MCF 10A (cell line): Measurements from ENCODE around the gene COG5. TPM values are rescaled to one million over a fixed set of nuclear protein-coding genes. Genes with fewer than 3 reads are reported as not detected.
A peak's percentile ranks its signal among the peaks of the same experiment; 100 is the strongest.

Experiments used
- BruUV-seq: library from RNA; stranded (reverse); fragments of 400-500 nt; replicated peaks from 2 replicates; lab custom pipeline; 2021; lab: Mats Ljungman, UMichigan
- CTCF ChIA-PET: fragments of 300-600 bp; sonication (Branson Sonifier 250); formaldehyde crosslinking; extraction: SDS; loops from one replicate; lab custom pipeline; 2021; ENCODE audit warnings: antibody characterized with exemption, inconsistent platforms; lab: Yijun Ruan, JAX
- POLR2A ChIA-PET: fragments of 300-600, 350-650 bp; sonication (Branson Sonifier 250); formaldehyde crosslinking; extraction: SDS; loops from one replicate; lab custom pipeline; 2020; ENCODE audit warnings: antibody characterized with exemption, inconsistent platforms; lab: Yijun Ruan, JAX
- DNase-seq: peaks from one replicate; pipeline ENCODE4 v3.0.0-alpha.2; 2018; ENCODE audit not compliant: unreplicated experiment
- H3K27ac Mint-ChIP-seq: one replicate; pipeline ENCODE4 v1.8.0; 2022; ENCODE audit warnings: mild to moderate bottlenecking, low read depth, mixed read lengths; ENCODE audit not compliant: unreplicated experiment
- H3K27me3 Mint-ChIP-seq: one replicate; pipeline ENCODE4 v1.8.0; 2022; ENCODE audit warnings: mixed read lengths; ENCODE audit not compliant: insufficient read depth, unreplicated experiment
- H3K36me3 Mint-ChIP-seq: one replicate; pipeline ENCODE4 v1.8.0; 2022; ENCODE audit warnings: mild to moderate bottlenecking, moderate library complexity, mixed read lengths; ENCODE audit not compliant: insufficient read depth, unreplicated experiment
- H3K4me1 Mint-ChIP-seq: one replicate; pipeline ENCODE4 v1.8.0; 2022; ENCODE audit warnings: mixed read lengths; ENCODE audit not compliant: insufficient read depth, unreplicated experiment
- H3K4me3 Mint-ChIP-seq: one replicate; pipeline ENCODE4 v1.8.0; 2022; ENCODE audit warnings: mild to moderate bottlenecking, moderate library complexity, mixed read lengths; ENCODE audit not compliant: unreplicated experiment
- H3K9me3 Mint-ChIP-seq: one replicate; pipeline ENCODE4 v1.8.0; 2022; ENCODE audit warnings: mixed read lengths; ENCODE audit not compliant: unreplicated experiment
- CTCF ChIP-seq: fragments of 200-600 bp; IDR thresholded peaks from one replicate; pipeline ENCODE4 v1.8.0; 2022; ENCODE audit warnings: antibody characterized with exemption, mild to moderate bottlenecking; ENCODE audit not compliant: unreplicated experiment
- intact Hi-C: fragments of 100-400 bp; cut with micrococcal nuclease; formaldehyde crosslinking; loops from 2 replicates; pipeline ENCODE4 v1.14.1; 2022
- total RNA-seq: library from RNA; stranded (reverse); gene quantifications from 2 replicates; pipeline ENCODE4 v1.2.3, GENCODE V29; 2022

COG5 gene
- total RNA-seq, 1 experiment from 2014 or later = 40.3 TPM

GRCh38 chr7:107327986-107328569, 235.6 kb downstream of the COG5 start:
- no peaks in the 10 kb centered on the region for H3K9me3 Mint-ChIP-seq
- POLR2A ChIA-PET = interaction anchor here (0.7 kb wide), 1 partner anchor 12 kb away, joined by 3 read pairs; no protein-coding TSS in a partner anchor

GRCh38 chr7:107326061-107326460, 237.7 kb downstream of the COG5 start:
- no peaks in the 10 kb centered on the region for H3K9me3 Mint-ChIP-seq
- H3K4me3 Mint-ChIP-seq = no peak overlapping the region
- intact Hi-C loops = no loop called here
- no peaks in the 10 kb centered on the region for H3K27me3 Mint-ChIP-seq
- peaks cover 14% of the 10 kb centered on the region for H3K4me1 Mint-ChIP-seq
- TF ChIP-seq CTCF = no peak
- peaks cover 9% of the 10 kb centered on the region for H3K36me3 Mint-ChIP-seq
- no peak overlapping the region for H3K27ac Mint-ChIP-seq
- BruUV-seq = no TSS peak
- POLR2A ChIA-PET = no interaction called here
- no peak for DNase-seq
- CTCF ChIA-PET = no interaction called here

More at GRCh38 chr7:107327986-107328569, 235.6 kb downstream of the COG5 start:
- H3K27me3 Mint-ChIP-seq = no peaks in the 10 kb centered on the region
- TF ChIP-seq CTCF = no peak
- intact Hi-C loops = no loop called here
- H3K4me3 Mint-ChIP-seq = no peak overlapping the region
- H3K4me1 Mint-ChIP-seq = peaks cover 14% of the 10 kb centered on the region
- no peak overlapping the region for H3K27ac Mint-ChIP-seq
- H3K36me3 Mint-ChIP-seq = peaks cover 2% of the 10 kb centered on the region
- peak; percentile 40 for DNase-seq
- CTCF ChIA-PET = no interaction called here
- no TSS peak for BruUV-seq

GRCh38 chr7:107322015-107322414, 241.7 kb downstream of the COG5 start:
- Mint-ChIP-seq H3K36me3 (peaks cover 9% of the 10 kb centered on the region), H3K27me3 (no peaks in the 10 kb centered on the region), H3K4me3 (no peak overlapping the region), H3K9me3 (no peaks in the 10 kb centered on the region), H3K4me1 (no peaks in the 10 kb centered on the region), H3K27ac (no peak overlapping the region)
- TF ChIP-seq CTCF = no peak
- DNase-seq = no peak
- intact Hi-C loops = no loop called here
- CTCF ChIA-PET = interaction anchor here (0.6 kb wide), 1 partner anchor 134 kb away, joined by 4 read pairs; no protein-coding TSS in a partner anchor
- BruUV-seq = no TSS peak
- POLR2A ChIA-PET = no interaction called here

GRCh38 chr7:107321611-107322010, 242.1 kb downstream of the COG5 start:
- BruUV-seq = no TSS peak
- peaks cover 9% of the 10 kb centered on the region for H3K36me3 Mint-ChIP-seq
- ChIA-PET CTCF (interaction anchor here (0.6 kb wide), 1 partner anchor 134 kb away, joined by 4 read pairs; no protein-coding TSS in a partner anchor), POLR2A (no interaction called here)
- no peaks in the 10 kb centered on the region for H3K4me1 Mint-ChIP-seq
- H3K27me3 Mint-ChIP-seq = no peaks in the 10 kb centered on the region
- TF ChIP-seq CTCF = no peak
- no peak for DNase-seq
- no peaks in the 10 kb centered on the region for H3K9me3 Mint-ChIP-seq
- intact Hi-C loops = no loop called here
- H3K27ac Mint-ChIP-seq = no peak overlapping the region
- no peak overlapping the region for H3K4me3 Mint-ChIP-seq
